Stomach smooth muscle (tissue), 2 donors: ENCODE results near the gene TMEM8B.

ENCODE experiments used
- H3K27ac ChIP-seq: one replicate; pipeline ENCODE4 v1.7.0; 2013; ENCODE audit warnings: mild to moderate bottlenecking, low read length, inconsistent platforms
- H3K27me3 ChIP-seq, 2 donors: one replicate each; pipeline ENCODE4 v1.7.0; 2013; ENCODE audit warnings: low read length in 2 of 2; ENCODE audit not compliant: insufficient read depth in 2 of 2, control insufficient read depth in 1 of 2
- H3K36me3 ChIP-seq, 2 donors: one replicate each; pipeline ENCODE4 v1.7.0; 2013; ENCODE audit warnings: low read length in 2 of 2; ENCODE audit not compliant: control insufficient read depth in 2 of 2, insufficient read depth in 2 of 2
- H3K4me1 ChIP-seq: one replicate; pipeline ENCODE4 v1.7.0; 2013; ENCODE audit warnings: low read length; ENCODE audit not compliant: control insufficient read depth, insufficient read depth
- H3K4me3 ChIP-seq, 2 donors: one replicate each; pipeline ENCODE4 v1.7.0; 2013; ENCODE audit warnings: low read length in 2 of 2
- H3K9ac ChIP-seq, 2 donors: one replicate each; pipeline ENCODE4 v1.7.0; 2013; ENCODE audit warnings: low read length in 2 of 2, mild to moderate bottlenecking in 1 of 2
- H3K9me3 ChIP-seq, 2 donors: one replicate each; pipeline ENCODE4 v1.7.0; 2013; ENCODE audit warnings: low read length in 2 of 2; ENCODE audit not compliant: control insufficient read depth in 2 of 2
- donor health status: healthy.
- donor health status: Pancreatic carcinoma.

The TMEM8B gene

DNA sequence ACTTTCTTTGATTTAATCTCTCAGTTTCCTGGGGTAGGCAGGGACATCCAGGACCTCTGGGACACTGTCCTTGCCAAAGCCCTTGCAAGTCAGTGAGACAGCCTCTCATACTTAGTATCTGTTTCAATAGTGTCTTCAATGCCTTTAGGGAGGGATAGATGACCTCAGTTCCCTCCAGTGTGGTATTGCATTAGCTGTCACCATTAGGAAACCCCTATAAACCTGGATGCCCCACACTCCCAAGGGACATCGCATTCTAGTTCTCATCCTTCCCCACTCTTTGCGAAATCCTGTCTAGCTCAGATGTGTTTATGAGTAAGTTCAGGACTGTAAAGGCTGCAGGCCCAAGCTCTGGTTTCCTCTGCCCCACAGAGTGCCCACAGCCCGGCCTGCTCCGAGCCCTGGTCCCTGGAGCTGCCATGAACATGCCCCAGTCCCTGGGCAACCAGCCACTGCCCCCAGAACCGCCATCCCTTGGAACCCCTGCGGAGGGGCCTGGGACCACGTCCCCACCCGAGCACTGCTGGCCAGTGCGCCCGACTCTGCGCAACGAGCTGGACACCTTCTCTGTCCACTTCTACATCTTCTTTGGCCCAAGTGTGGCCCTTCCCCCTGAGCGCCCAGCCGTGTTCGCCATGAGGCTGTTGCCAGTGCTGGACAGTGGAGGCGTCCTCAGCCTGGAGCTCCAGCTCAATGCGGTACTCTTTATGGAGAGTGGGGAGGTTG, 13.2 kb downstream of the TMEM8B start:
- Histone ChIP-seq H3K27ac (no peak overlapping the region), H3K9ac (no peak overlapping the region), H3K4me3 (no peak overlapping the region), H3K4me1 (peaks cover 30% of the 10 kb centered on the region), H3K9me3 (no peaks in the 10 kb centered on the region), H3K27me3 (no peaks in the 10 kb centered on the region), H3K36me3 (peaks cover 12 to 14% of the 10 kb centered on the region in 2 donors)

DNA sequence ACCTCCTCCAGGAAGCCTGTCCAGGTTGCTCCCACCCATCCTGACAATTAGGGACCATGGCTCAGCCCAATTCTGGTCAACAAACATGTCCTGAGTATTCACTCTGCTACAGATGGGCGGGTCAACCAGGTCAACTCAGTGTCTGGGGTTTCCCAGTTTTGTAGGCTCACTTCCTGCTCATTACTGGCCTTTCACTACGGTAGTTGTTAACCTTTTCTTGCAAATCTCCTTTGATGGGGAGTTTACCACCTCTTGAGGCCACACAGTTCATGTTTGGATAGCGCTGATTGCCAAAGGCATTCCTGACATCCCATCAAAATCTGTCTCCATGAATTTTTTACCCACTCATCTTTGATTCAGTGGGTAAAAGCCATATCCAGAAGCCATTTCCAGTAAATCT, 13.8 kb downstream of the TMEM8B start:
- Histone ChIP-seq H3K27ac (no peak overlapping the region), H3K9me3 (no peaks in the 10 kb centered on the region), H3K27me3 (no peaks in the 10 kb centered on the region), H3K36me3 (peaks cover 14 to 16% of the 10 kb centered on the region in 2 donors), H3K4me1 (peaks cover 36% of the 10 kb centered on the region), H3K4me3 (no peak overlapping the region), H3K9ac (no peak overlapping the region)

DNA sequence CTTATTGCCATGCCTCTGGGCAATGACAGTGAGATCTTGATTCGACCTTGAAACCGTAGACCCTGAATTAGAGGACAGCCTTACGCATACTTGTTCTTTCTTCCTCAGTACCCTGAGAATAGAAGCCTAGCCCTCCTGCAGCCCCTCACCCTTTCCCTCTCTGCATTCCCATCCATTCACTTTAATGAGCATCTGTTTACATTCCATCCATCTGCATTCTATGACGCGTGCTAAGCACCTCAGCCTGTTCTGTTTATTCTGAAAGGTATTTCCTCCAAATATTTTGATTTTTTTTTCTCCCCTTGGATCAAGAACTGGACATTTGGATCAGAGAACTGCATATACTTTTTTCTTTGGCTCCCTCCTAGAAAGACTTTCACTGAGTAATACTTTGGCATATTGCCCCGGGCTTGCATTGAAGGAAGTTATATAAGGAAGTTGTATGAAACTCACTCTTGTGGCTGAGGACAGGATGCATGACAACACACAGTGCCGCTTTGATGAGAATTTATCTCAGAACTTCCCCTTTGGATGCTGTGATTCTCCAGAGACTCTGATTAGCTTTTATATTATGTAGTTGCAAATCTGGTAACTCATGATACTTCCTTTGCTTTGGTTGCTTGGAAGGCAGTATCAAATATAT, 15.7 kb downstream of the TMEM8B start:
- Histone ChIP-seq H3K4me3 (peak overlapping the region in 1 of 2 donors; percentile 36), H3K27me3 (no peaks in the 10 kb centered on the region), H3K9ac (peak overlapping the region; percentile 2 to 62), H3K9me3 (no peaks in the 10 kb centered on the region), H3K4me1 (peaks cover 44% of the 10 kb centered on the region), H3K27ac (peak overlapping the region; percentile 76), H3K36me3 (peaks cover 14 to 16% of the 10 kb centered on the region in 2 donors)

DNA sequence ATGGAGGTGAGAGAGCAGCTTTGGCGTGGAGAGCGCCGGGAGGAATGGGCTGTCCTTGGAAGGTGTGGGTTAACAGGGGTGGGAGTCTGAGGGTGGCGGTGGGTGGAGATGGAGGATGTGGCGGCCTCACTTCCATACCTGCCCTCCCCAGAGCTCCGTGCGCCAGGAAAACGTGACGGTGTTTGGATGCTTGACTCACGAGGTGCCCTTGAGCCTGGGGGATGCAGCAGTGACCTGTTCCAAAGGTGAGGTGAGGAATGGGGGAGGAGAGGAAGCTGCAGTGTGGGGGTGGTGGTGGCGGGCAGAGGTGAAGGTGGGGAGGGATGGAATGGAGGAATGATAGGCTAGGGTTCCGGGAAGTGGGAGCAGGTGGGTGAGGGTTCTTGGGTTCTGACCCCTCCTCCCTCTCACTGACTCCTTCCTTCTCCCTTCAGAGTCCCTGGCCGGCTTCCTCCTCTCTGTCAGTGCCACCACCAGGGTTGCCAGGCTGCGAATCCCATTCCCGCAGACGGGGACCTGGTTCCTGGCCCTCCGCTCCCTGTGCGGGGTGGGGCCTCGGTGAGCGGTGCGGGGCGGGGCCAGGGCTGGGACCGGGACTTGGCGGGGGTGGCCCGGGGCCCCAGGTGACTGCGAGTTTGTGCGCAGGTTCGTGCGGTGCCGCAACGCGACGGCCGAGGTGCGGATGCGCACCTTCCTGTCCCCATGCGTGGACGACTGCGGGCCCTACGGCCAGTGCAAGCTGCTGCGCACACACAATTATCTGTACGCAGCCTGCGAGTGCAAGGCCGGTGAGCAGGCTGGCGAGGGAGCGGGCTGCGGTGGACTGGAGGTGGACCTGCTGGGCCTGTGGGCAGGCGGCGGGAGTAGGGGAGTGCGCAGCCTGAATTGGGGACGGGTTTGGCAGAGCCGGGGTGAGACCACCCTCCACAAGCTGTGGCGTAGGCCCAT, 17.1 kb downstream of the TMEM8B start:
- H3K36me3 ChIP-seq: peaks cover 14 to 16% of the 10 kb centered on the region in 2 donors
- H3K27me3 ChIP-seq: no peaks in the 10 kb centered on the region
- H3K9me3 ChIP-seq: no peaks in the 10 kb centered on the region
- peak overlapping the region; percentile 76 for H3K27ac ChIP-seq
- peak overlapping the region in 1 of 2 donors; percentile 15 for H3K4me3 ChIP-seq
- H3K4me1 ChIP-seq: peaks cover 44% of the 10 kb centered on the region
- H3K9ac ChIP-seq: peak overlapping the region in 1 of 2 donors; percentile 2

DNA sequence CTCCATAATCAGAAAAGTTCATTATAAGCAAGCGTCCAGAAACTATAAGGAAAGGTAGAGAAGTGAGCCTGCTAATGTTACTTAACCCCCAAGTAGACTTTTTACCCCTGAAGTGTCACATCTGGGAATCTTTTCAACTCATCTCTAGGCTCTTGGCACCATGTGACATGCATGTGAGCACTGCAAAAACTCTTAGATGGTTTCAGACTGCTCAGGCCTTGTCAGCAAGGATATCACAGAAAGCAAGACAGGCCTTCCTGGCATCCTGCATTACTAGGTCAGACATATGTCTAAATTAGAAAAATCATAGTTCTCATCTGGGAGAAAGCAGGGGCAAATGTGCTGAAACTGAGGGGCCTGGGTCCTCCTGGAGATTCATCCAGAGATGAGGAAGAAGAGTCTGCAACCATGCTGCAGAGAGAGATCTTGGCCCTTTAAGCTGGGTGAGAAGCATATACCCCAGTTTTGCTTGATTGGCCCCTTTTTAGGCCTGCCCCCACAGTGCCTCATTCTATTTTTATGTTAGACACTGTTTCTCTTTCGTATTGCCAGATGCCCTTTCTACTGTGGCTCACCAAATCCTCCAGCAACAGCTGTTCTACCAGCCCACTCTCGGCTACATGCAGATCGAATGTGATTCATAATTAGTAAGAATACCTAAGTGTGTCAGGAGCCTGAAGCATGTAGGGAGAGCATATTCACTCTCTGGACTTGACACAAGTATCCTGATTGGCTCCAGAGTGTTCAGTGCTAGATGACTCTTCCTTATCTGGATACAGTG, 19.0 kb downstream of the TMEM8B start:
- H3K36me3 ChIP-seq: peaks cover 11 to 17% of the 10 kb centered on the region in 2 donors
- H3K9ac ChIP-seq: peak overlapping the region; percentile 23 to 47
- H3K9me3 ChIP-seq: no peaks in the 10 kb centered on the region
- H3K27me3 ChIP-seq: no peaks in the 10 kb centered on the region
- H3K4me3 ChIP-seq: peak overlapping the region in 1 of 2 donors; percentile 15
- peak overlapping the region; percentile 76 for H3K27ac ChIP-seq
- H3K4me1 ChIP-seq: peaks cover 44% of the 10 kb centered on the region

DNA sequence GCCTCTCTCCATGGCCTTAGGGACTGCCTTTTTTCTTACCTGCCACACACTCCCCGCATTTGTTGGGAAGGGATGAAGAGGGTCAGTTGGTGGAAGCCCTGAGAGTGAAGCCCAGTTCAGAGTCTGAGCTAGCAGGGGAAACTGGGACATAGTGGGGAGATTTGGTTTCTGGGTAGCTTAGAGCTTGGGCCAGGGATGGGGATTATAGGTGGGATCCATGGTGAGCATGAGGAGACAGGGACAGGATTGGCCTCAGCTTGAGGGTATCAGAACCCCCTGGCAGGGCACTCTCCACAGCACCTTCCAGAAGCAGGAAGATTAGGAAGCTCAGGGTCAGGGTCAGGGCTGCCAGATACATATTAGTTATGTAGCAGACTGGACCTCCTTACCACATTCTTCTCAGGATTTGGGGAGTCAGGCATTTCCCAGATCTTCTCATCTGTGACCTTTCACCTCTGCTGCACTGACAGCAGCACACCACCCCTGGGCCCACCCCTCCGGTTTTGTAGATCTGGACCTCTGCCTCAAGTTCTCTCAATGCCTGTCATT, 23.3 kb downstream of the TMEM8B start:
- H3K4me3 ChIP-seq: no peak overlapping the region
- no peak overlapping the region for H3K27ac ChIP-seq
- peaks cover 12% of the 10 kb centered on the region for H3K4me1 ChIP-seq
- no peaks in the 10 kb centered on the region for H3K27me3 ChIP-seq
- no peaks in the 10 kb centered on the region for H3K9me3 ChIP-seq
- peaks cover 13 to 14% of the 10 kb centered on the region in 2 donors for H3K36me3 ChIP-seq
- no peak overlapping the region for H3K9ac ChIP-seq

DNA sequence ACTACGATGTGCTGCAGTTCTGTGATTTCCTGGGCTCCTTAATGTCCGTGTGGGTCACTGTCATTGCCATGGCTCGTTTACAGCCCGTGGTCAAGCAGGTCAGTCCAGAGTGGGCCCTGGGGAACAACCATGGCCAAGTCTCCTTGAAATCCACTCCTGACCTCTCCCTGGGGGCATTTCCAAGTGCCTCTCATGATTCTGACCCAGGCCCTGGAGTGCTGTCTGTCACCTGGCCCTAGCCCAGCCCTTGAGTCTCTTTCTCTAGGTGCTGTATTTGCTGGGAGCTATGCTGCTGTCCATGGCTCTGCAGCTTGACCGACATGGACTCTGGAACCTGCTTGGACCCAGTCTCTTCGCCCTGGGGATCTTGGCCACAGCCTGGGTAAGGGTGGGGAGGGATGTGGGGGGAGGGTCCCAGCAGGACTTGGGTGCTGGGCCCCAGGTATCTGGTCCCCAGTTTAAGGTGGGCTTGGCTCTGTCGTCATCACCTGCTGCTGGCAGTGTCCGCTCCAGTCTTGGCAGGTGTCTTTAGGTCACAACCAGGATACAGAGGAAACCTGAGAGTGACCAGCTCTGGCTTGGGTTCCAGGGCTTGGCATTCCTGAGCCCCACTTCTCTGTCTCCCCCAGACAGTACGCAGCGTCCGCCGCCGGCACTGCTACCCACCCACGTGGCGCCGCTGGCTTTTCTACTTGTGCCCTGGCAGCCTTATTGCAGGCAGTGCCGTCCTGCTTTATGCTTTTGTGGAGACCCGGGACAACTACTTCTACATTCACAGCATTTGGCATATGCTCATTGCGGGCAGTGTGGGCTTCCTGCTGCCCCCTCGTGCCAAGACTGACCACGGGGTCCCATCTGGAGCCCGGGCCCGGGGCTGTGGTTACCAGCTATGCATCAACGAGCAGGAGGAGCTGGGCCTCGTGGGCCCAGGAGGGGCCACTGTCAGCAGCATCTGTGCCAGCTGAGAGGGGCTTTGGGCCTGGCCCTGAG, 24.1 kb downstream of the TMEM8B start:
- no peak overlapping the region for H3K4me3 ChIP-seq
- H3K9me3 ChIP-seq: no peaks in the 10 kb centered on the region
- no peak overlapping the region for H3K27ac ChIP-seq
- no peaks in the 10 kb centered on the region for H3K27me3 ChIP-seq
- peaks cover 3% of the 10 kb centered on the region for H3K4me1 ChIP-seq
- no peak overlapping the region for H3K9ac ChIP-seq
- H3K36me3 ChIP-seq: peaks cover 13 to 14% of the 10 kb centered on the region in 2 donors

DNA sequence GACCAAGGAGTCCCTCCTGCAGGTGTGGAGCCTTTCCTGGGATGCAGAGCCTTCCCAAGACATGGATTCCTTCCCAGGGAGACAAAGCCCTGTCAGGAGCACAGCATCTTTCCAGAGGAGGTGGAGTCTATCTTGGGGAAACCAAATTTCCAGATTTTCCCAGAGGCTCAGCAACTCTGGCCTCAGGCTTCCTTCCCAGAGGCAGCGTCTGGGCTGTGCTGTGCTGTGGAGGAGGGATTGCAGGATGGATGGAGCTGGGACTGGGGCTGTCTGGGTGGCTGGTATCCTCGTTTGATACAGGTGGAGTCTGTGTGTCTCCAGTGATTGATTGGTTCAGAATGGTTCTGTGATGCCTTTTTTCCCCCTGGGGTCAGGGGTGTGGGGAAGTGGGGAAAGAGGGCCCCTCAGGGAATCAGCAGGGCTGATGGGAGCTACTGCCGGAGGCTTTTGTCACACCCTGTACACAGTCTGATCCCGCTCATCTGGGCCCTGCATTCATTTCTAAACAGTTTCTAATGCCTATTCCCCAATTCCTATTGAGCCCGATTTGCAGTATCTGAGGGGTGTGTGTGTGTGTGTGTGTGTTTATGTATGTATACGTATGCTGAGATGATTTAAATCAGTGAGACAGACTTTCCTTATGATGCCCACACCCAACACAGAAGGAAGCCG, 25.2 kb downstream of the TMEM8B start:
- Histone ChIP-seq H3K27me3 (no peaks in the 10 kb centered on the region), H3K36me3 (peaks cover 13 to 14% of the 10 kb centered on the region in 2 donors), H3K9ac (no peak overlapping the region), H3K4me3 (no peak overlapping the region), H3K9me3 (no peaks in the 10 kb centered on the region), H3K4me1 (no peaks in the 10 kb centered on the region), H3K27ac (no peak overlapping the region)

DNA sequence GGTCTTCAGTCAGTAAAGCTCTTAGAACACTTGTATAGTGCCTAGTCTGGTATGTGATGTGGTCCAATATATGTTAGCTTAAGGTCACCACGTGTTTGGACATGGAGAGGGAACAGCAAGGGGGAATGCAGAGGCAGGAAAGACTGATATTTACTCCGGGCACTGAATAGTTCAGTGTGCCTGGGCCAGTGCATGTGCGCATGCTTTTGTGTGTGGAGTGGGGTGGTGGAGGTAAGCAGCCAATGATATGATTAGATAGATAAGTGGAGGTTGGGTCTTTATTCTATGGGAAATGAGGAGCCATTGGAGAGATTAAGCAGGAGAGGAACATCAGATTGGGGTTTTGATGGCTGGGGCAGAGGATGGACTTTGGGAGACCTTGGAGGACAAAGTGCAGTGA, 27.2 kb downstream of the TMEM8B start:
- Histone ChIP-seq H3K27me3 (no peaks in the 10 kb centered on the region), H3K4me3 (no peak overlapping the region), H3K27ac (no peak overlapping the region)

More for the DNA sequence above, 27.2 kb downstream of the TMEM8B start:
- Histone ChIP-seq H3K9me3 (no peaks in the 10 kb centered on the region), H3K4me1 (peaks cover 4% of the 10 kb centered on the region), H3K9ac (no peak overlapping the region), H3K36me3 (peaks cover 13 to 14% of the 10 kb centered on the region in 2 donors)
